Neuronal stem cell (in vitro differentiated cells): ENCODE data around the gene SH2D3C.

Experiments
- DNase-seq: peaks from one replicate; pipeline ENCODE4 v3.0.0-alpha.2; 2013; ENCODE audit warnings: low spot score
- H2AFZ ChIP-seq: one replicate; pipeline ENCODE4 v1.6.1; 2013; ENCODE audit warnings: mild to moderate bottlenecking, low read length, inconsistent platforms
- H2AK5ac ChIP-seq: 2 replicates; pipeline ENCODE4 v1.6.1; 2013; ENCODE audit warnings: low read depth, mild to moderate bottlenecking, inconsistent platforms, low read length, moderate library complexity, mixed read lengths
- H2BK120ac ChIP-seq: 2 replicates; pipeline ENCODE4 v1.6.1; 2013; ENCODE audit warnings: low read depth, mild to moderate bottlenecking, inconsistent platforms, low read length, moderate library complexity, mixed read lengths
- H2BK12ac ChIP-seq: one replicate; pipeline ENCODE4 v1.6.1; 2013; ENCODE audit warnings: low read length, inconsistent platforms
- H2BK15ac ChIP-seq: 2 replicates; pipeline ENCODE4 v1.6.1; 2013; ENCODE audit warnings: mild to moderate bottlenecking, low read length, inconsistent platforms, mixed read lengths
- H2BK5ac ChIP-seq: one replicate; pipeline ENCODE4 v1.6.1; 2013; ENCODE audit warnings: inconsistent platforms, mild to moderate bottlenecking, low read length, moderate library complexity
- H3K14ac ChIP-seq: one replicate; pipeline ENCODE4 v1.6.1; 2013; ENCODE audit warnings: low read length, inconsistent platforms
- H3K18ac ChIP-seq: 2 replicates; pipeline ENCODE4 v1.6.1; 2013; ENCODE audit warnings: low read length, inconsistent platforms
- H3K23ac ChIP-seq: 2 replicates; pipeline ENCODE4 v1.6.1; 2013; ENCODE audit warnings: low read depth, mild to moderate bottlenecking, mixed read lengths, low read length, inconsistent platforms; ENCODE audit not compliant: poor library complexity
- H3K27ac ChIP-seq: replicated peaks from 3 replicates; pipeline ENCODE4 v1.5.1; 2013; ENCODE audit warnings: low read length, inconsistent platforms
- H3K27me3 ChIP-seq, 3 experiments: 2 replicates each; pipeline ENCODE4 v1.6.1; 2013; ENCODE audit warnings: low read length in 3 of 3, mild to moderate bottlenecking in 2 of 3, inconsistent platforms in 1 of 3, low read depth in 1 of 3, mixed read lengths in 1 of 3, moderate library complexity in 1 of 3; ENCODE audit not compliant: control insufficient read depth in 3 of 3, insufficient read depth in 3 of 3
- H3K36me3 ChIP-seq, 2 donors: replicated peaks in 1 of 2; 2 replicates each; pipeline ENCODE4 v1.6.1; 2013; ENCODE audit warnings: low read length in 2 of 2; ENCODE audit not compliant: control insufficient read depth in 2 of 2, insufficient read depth in 2 of 2
- H3K4ac ChIP-seq: 2 replicates; pipeline ENCODE4 v1.6.1; 2013; ENCODE audit warnings: inconsistent platforms, mild to moderate bottlenecking, low read length, moderate library complexity
- H3K4me1 ChIP-seq, 2 donors: 1 replicate in 1 of 2; 2 replicates in 1 of 2; pipeline ENCODE4 v1.6.1; 2013; ENCODE audit warnings: low read length in 2 of 2, low read depth in 1 of 2; ENCODE audit not compliant: control insufficient read depth in 2 of 2, insufficient read depth in 1 of 2
- H3K4me2 ChIP-seq: one replicate; pipeline ENCODE4 v1.6.1; 2013; ENCODE audit warnings: mild to moderate bottlenecking, low read length, inconsistent platforms; ENCODE audit not compliant: insufficient read depth, poor library complexity, severe bottlenecking
- H3K4me3 ChIP-seq, 2 donors: 2 replicates each; pipeline ENCODE4 v1.5.1; 2013; ENCODE audit warnings: low read length in 2 of 2, mild to moderate bottlenecking in 2 of 2, inconsistent platforms in 1 of 2, moderate library complexity in 1 of 2
- H3K79me1 ChIP-seq: one replicate; pipeline ENCODE4 v1.6.1; 2013; ENCODE audit warnings: low read depth, mild to moderate bottlenecking, inconsistent platforms, low read length, moderate library complexity
- H3K9ac ChIP-seq: one replicate; pipeline ENCODE4 v1.6.1; 2013; ENCODE audit warnings: mild to moderate bottlenecking, low read depth, low read length, inconsistent platforms; ENCODE audit not compliant: poor library complexity
- H3K9me3 ChIP-seq, 2 donors: replicated peaks in 1 of 2; 2 replicates each; pipeline versions ENCODE3 to v1.6.1; 2013; ENCODE audit warnings: low read length in 2 of 2, mild to moderate bottlenecking in 2 of 2, inconsistent platforms in 1 of 2, low read depth in 1 of 2, mixed read lengths in 1 of 2, moderate library complexity in 1 of 2; ENCODE audit not compliant: control insufficient read depth in 2 of 2, insufficient read depth in 1 of 2
- H4K8ac ChIP-seq: one replicate; pipeline ENCODE4 v1.6.1; 2013; ENCODE audit warnings: low read depth, mild to moderate bottlenecking, inconsistent platforms, low read length, moderate library complexity
- H4K91ac ChIP-seq: one replicate; pipeline ENCODE4 v1.6.1; 2013; ENCODE audit warnings: low read length, low read depth, mild to moderate bottlenecking, inconsistent platforms; ENCODE audit not compliant: poor library complexity
- WGBS, 2 donors: extraction: QIAGEN DNeasy Blood & Tissue Kit; methylation state at CpG; one replicate each; pipeline ENCODE4 v1.1.7; 2013; ENCODE audit warnings: missing lambda C conversion rate in 2 of 2, mixed read lengths in 1 of 2; ENCODE audit not compliant: insufficient read length in 2 of 2, insufficient replicate concordance in 1 of 2; ENCODE audit errors: extremely low coverage in 2 of 2; 5-methylcytosine and 5-hydroxymethylcytosine counted together

The SH2D3C gene

DNA sequence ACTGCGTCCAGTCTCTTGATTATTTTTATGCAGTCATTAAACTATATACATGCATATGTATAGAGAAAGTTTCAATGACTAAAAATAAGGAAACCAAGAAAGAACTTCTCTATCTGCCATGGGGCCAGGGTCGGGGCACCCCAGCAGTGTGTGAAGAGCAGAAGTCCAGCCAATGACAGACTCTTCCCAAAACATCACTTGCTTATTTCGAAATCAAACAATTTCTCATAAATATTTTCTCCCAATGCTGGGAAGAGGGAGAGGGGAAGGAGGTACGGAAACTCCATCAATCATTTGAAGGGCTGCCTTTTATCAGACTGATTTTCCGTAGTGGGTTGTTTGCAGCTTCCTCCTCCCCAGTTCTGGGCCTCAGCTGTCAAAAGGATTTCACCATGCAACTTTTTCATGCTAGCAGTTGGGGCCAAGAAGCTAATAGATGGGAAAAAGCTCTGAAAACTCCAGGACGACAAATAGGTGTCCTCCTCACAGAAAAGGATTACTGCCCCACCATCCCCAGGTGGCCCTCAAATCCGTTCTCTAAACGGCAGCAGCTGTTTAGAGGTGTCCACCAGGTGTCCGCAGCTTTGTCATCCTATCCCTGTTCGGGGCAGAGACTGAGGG is 23.6 kb upstream of the SH2D3C start:
- Histone ChIP-seq H4K91ac (no peak overlapping the region), H3K4ac (no peak overlapping the region), H3K79me1 (peaks cover 10% of the 10 kb centered on the region), H3K36me3 (peaks cover 3 to 28% of the 10 kb centered on the region in 2 donors), H2BK15ac (no peak overlapping the region), H3K9me3 (no peaks in the 10 kb centered on the region), H3K4me1 (peaks cover 11 to 15% of the 10 kb centered on the region in 2 donors), H3K27ac (peak overlapping the region; percentile 13), H3K18ac (peak overlapping the region; percentile 97), H3K27me3 (no peaks in the 10 kb centered on the region), H2AFZ (peak overlapping the region; percentile 100), H2BK5ac (no peak overlapping the region), H4K8ac (no peak overlapping the region), H2BK120ac (no peak overlapping the region), H3K14ac (no peak overlapping the region), H3K4me3 (peak overlapping the region; percentile 78 to 95), H3K23ac (peak overlapping the region; percentile 50), H3K4me2 (peak overlapping the region; percentile 80), H2BK12ac (no peak overlapping the region), H3K9ac (peak overlapping the region; percentile 12), H2AK5ac (no peak overlapping the region)
- DNase-seq: no peak
- WGBS, 2 donors: no CpG with 5 or more reads among the region's 10 CpGs

GRCh38 chr9:127796852-127797370 is 18.4 kb upstream of the SH2D3C start:
- no peak overlapping the region for H2BK12ac ChIP-seq
- WGBS, 2 donors: no CpG with 5 or more reads among the region's 11 CpGs
- H3K4ac ChIP-seq: no peak overlapping the region
- DNase-seq: no peak
- H3K36me3 ChIP-seq: peaks cover 2 to 20% of the 10 kb centered on the region in 2 donors
- H3K23ac ChIP-seq: no peak overlapping the region
- H4K91ac ChIP-seq: no peak overlapping the region
- no peak overlapping the region for H2BK15ac ChIP-seq
- H3K9me3 ChIP-seq: no peaks in the 10 kb centered on the region
- peak overlapping the region; percentile 67 for H3K18ac ChIP-seq
- peaks cover under 1 to 3% of the 10 kb centered on the region in 2 donors for H3K4me1 ChIP-seq
- H3K79me1 ChIP-seq: no peaks in the 10 kb centered on the region
- H2AFZ ChIP-seq: no peak overlapping the region
- no peaks in the 10 kb centered on the region for H3K27me3 ChIP-seq
- H3K9ac ChIP-seq: no peak overlapping the region
- no peak overlapping the region for H3K4me3 ChIP-seq
- H4K8ac ChIP-seq: no peak overlapping the region
- no peak overlapping the region for H2BK5ac ChIP-seq
- no peak overlapping the region for H3K14ac ChIP-seq
- H2BK120ac ChIP-seq: no peak overlapping the region
- no peak overlapping the region for H3K27ac ChIP-seq
- no peak overlapping the region for H2AK5ac ChIP-seq
- H3K4me2 ChIP-seq: no peak overlapping the region

- no CpG with 5 or more reads among the region's 8 CpGs for WGBS, 2 donors
- Histone ChIP-seq H3K23ac (no peak overlapping the region), H3K14ac (no peak overlapping the region), H3K36me3 (peaks cover 2 to 25% of the 10 kb centered on the region in 2 donors), H4K91ac (no peak overlapping the region), H3K4me2 (no peak overlapping the region), H2BK15ac (no peak overlapping the region), H2AK5ac (no peak overlapping the region), H3K18ac (no peak overlapping the region), H3K9ac (no peak overlapping the region), H3K4ac (no peak overlapping the region), H2BK120ac (no peak overlapping the region), H3K9me3 (no peaks in the 10 kb centered on the region), H4K8ac (no peak overlapping the region), H2BK12ac (no peak overlapping the region), H3K79me1 (no peaks in the 10 kb centered on the region), H2AFZ (no peak overlapping the region), H3K4me1 (peaks cover 0 to 2% of the 10 kb centered on the region in 2 donors), H2BK5ac (no peak overlapping the region), H3K4me3 (no peak overlapping the region), H3K27ac (no peak overlapping the region), H3K27me3 (no peaks in the 10 kb centered on the region)
- no peak for DNase-seq
Measured at GRCh38 chr9:127796225-127796813, 17.9 kb upstream of the SH2D3C start.

DNA sequence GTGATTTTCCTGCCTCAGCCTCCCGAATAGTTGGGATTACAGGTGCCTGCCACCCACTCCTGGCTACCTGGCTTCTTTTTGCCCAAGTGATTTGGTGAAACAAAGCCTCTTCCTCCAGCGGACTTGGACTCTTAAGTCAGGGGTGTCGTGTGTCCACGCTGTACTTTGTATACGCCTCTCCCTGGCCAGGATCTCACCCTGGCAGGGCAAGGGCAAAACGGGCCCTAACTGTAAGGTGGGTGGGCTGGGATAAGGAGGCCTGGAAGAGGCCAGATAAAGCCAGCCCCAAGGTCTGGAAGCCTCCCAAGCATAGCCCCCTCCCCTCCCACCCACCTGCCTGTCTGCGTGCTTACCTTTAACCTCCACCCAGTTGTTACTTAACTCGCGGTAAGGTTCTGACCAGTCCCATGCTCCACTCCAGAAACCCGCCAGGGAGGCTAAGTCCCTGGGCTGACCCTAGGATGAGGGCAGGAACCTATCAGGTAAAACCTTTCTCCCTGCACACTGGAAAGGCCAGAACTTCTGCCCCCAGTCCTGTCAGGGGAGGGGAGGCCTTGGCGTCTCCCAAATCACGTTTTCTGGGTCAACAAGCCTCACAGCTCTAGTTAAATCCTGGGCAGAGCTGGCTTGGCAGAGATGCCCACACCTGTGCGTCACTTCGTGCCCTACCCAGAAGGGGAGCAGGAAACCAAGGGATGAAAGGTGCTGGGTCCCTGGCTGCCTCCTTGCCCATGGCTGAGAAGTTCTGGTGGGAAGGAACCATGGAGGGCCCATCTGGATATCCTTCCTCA is 15.7 kb upstream of the SH2D3C start:
- Histone ChIP-seq H3K4me2 (no peak overlapping the region), H3K79me1 (peaks cover 2% of the 10 kb centered on the region), H3K4me3 (no peak overlapping the region), H2BK120ac (no peak overlapping the region), H4K91ac (no peak overlapping the region), H3K9me3 (no peaks in the 10 kb centered on the region), H3K36me3 (peaks cover 20 to 46% of the 10 kb centered on the region in 2 donors), H3K23ac (peak overlapping the region; percentile 44), H2BK15ac (no peak overlapping the region), H3K14ac (no peak overlapping the region), H3K4me1 (peaks cover 0 to 2% of the 10 kb centered on the region in 2 donors), H2AK5ac (no peak overlapping the region), H3K18ac (no peak overlapping the region), H3K27ac (no peak overlapping the region), H2AFZ (no peak overlapping the region), H2BK5ac (no peak overlapping the region), H2BK12ac (no peak overlapping the region), H3K27me3 (no peaks in the 10 kb centered on the region), H4K8ac (no peak overlapping the region), H3K9ac (peak overlapping the region; percentile 21), H3K4ac (no peak overlapping the region)
- no peak for DNase-seq
- no CpG with 5 or more reads among the region's 14 CpGs for WGBS, 2 donors
